HCT116 (cell line): ENCODE measurements around the gene HNRNPAB. TPM values are rescaled to one million over a fixed set of nuclear protein-coding genes. Genes with fewer than 3 reads are reported as not detected.

ENCODE experiments used
- ATAC-seq: fragments of 200-7000 bp; cut with Tn5 transposase; 2 replicates; pipeline ENCODE4 v1.9.1; 2020; ENCODE audit warnings: mild to moderate bottlenecking, moderate library complexity
- BruUV-seq: library from RNA; stranded (reverse); fragments of 400-500 nt; replicated peaks from 2 replicates; lab custom pipeline; 2021; lab: Mats Ljungman, UMichigan
- CTCF ChIA-PET: fragments of 300-600 bp; sonication (Branson Sonifier 250); formaldehyde crosslinking; loops from one replicate; lab custom pipeline; 2021; ENCODE audit warnings: antibody characterized with exemption; lab: Charles Lee
- POLR2A ChIA-PET: fragments of 300-600, 350-600 bp; sonication (Branson Sonifier 250); formaldehyde crosslinking; loops from one replicate; lab custom pipeline; 2021; ENCODE audit warnings: antibody characterized with exemption; lab: Charles Lee
- RAD21 ChIA-PET, 2 experiments: fragments of 300-600 bp; sonication (Branson Sonifier 250); formaldehyde crosslinking; loops; one replicate each; lab custom pipeline; 2023; ENCODE audit warnings: low total read pairs in 2 of 2; ENCODE audit not compliant: uncharacterized antibody in 2 of 2, unreplicated experiment in 2 of 2, low non-redundant PET in 1 of 2; lab: Charles Lee
- DNase-seq: peaks from one replicate; pipeline ENCODE4 v3.0.0-alpha.2; 2010; ENCODE audit warnings: low read depth, low spot score
- H2AFZ ChIP-seq: fragments of 200-600 bp; shearing (Covaris generic), sonication (generic); 2 replicates; pipeline ENCODE4 v1.6.1; 2017; ENCODE audit warnings: low read depth, mixed run types, mixed read lengths, antibody characterized with exemption, low read length; ENCODE audit not compliant: poor library complexity, severe bottlenecking
- H3K27ac ChIP-seq: 2 replicates; pipeline ENCODE4 v1.5.1; 2012; ENCODE audit warnings: low read depth, low read length
- H3K27me3 ChIP-seq: fragments of 200-600 bp; sonication (generic); 2 replicates; pipeline ENCODE4 v1.6.1; 2016; ENCODE audit warnings: mixed run types, low read length, mixed read lengths; ENCODE audit not compliant: insufficient read depth
- H3K36me3 ChIP-seq, 2 experiments: fragments of 200-500 bp in 1 of 2; fragments of 200-600 bp in 1 of 2; sonication (Bioruptor generic) in 1 of 2; sonication (generic) in 1 of 2; 2 replicates each; pipeline versions ENCODE4 v1.5.1 to v1.6.1; 2014 to 2016; ENCODE audit warnings: low read length in 2 of 2, inconsistent platforms in 1 of 2, mixed read lengths in 1 of 2, mixed run types in 1 of 2; ENCODE audit not compliant: insufficient read depth in 2 of 2, control insufficient read depth in 1 of 2
- H3K4me1 ChIP-seq, 2 experiments: fragments of 200-600 bp in 1 of 2; sonication (generic) in 1 of 2; 2 replicates each; pipeline versions ENCODE4 v1.5.1 to v1.6.1; 2012 to 2017; ENCODE audit warnings: low read length in 2 of 2, inconsistent platforms in 1 of 2, mild to moderate bottlenecking in 1 of 2, mixed read lengths in 1 of 2, mixed run types in 1 of 2, moderate library complexity in 1 of 2; ENCODE audit not compliant: insufficient read depth in 2 of 2, control insufficient read depth in 1 of 2
- H3K4me2 ChIP-seq: fragments of 200-600 bp; sonication (generic); 2 replicates; pipeline ENCODE4 v1.6.1; 2017; ENCODE audit warnings: mixed run types, low read length, mixed read lengths
- H3K4me3 ChIP-seq, 2 experiments: fragments of 200-600 bp in 1 of 2; sonication (generic) in 1 of 2; replicated peaks in 1 of 2; 2 replicates each; pipeline ENCODE4 v1.5.1; 2011 to 2016; ENCODE audit warnings: low read length in 2 of 2, control low read depth in 1 of 2, low read depth in 1 of 2, mild to moderate bottlenecking in 1 of 2, mixed read lengths in 1 of 2, mixed run types in 1 of 2
- H3K79me2 ChIP-seq: fragments of 200-600 bp; sonication (generic); 2 replicates; pipeline ENCODE4 v1.6.1; 2017; ENCODE audit warnings: mild to moderate bottlenecking, mixed run types, low read length, moderate library complexity, mixed read lengths; ENCODE audit not compliant: insufficient read depth
- H3K9ac ChIP-seq: fragments of 200-600 bp; sonication (generic); 2 replicates; pipeline ENCODE4 v1.6.1; 2016; ENCODE audit warnings: low read length, mixed read lengths
- H3K9me2 ChIP-seq: fragments of 200-600 bp; sonication (generic), shearing (Covaris generic); 2 replicates; pipeline ENCODE4 v1.6.1; 2017; ENCODE audit warnings: mixed run types, mild to moderate bottlenecking, moderate library complexity; ENCODE audit not compliant: insufficient read depth
- H3K9me3 ChIP-seq, 2 experiments: fragments of 200-500 bp in 1 of 2; fragments of 200-600 bp in 1 of 2; sonication (Bioruptor generic) in 1 of 2; sonication (generic) in 1 of 2; 2 replicates each; pipeline ENCODE4 v1.6.1; 2014 to 2017; ENCODE audit warnings: low read length in 2 of 2, mixed read lengths in 2 of 2, inconsistent platforms in 1 of 2, low read depth in 1 of 2, mild to moderate bottlenecking in 1 of 2, mixed run types in 1 of 2, moderate library complexity in 1 of 2; ENCODE audit not compliant: control insufficient read depth in 1 of 2, insufficient read depth in 1 of 2
- H4K20me1 ChIP-seq: fragments of 200-600 bp; sonication (generic), shearing (Covaris generic); 2 replicates; pipeline ENCODE4 v1.6.1; 2017; ENCODE audit warnings: mixed run types, mild to moderate bottlenecking, moderate library complexity; ENCODE audit not compliant: insufficient read depth
- CBX3 ChIP-seq: IDR thresholded peaks from 2 replicates; pipeline ENCODE4 v1.6.1; 2012; ENCODE audit warnings: low read depth
- EZH2 ChIP-seq: fragments of 200-600 bp; sonication (generic); IDR thresholded peaks from 2 replicates; pipeline ENCODE4 v1.6.1; 2017; ENCODE audit warnings: antibody characterized with exemption, mixed run types
- EZH2phosphoT487 ChIP-seq: fragments of 200-600 bp; IDR thresholded peaks from 2 replicates; pipeline ENCODE4 v1.6.1; 2018; ENCODE audit warnings: antibody characterized with exemption, borderline replicate concordance
- FOSL1 ChIP-seq: IDR thresholded peaks from 2 replicates; pipeline ENCODE4 v1.6.1; 2012; ENCODE audit warnings: low read depth
- POLR2A ChIP-seq: IDR thresholded peaks from 2 replicates; pipeline ENCODE4 v1.7.0; 2011; ENCODE audit warnings: borderline replicate concordance; ENCODE audit not compliant: insufficient read depth, insufficient read length; ENCODE audit errors: extremely low read depth
- POLR2AphosphoS5 ChIP-seq: IDR thresholded peaks from 2 replicates; pipeline ENCODE4 v1.6.1; 2011; ENCODE audit warnings: mild to moderate bottlenecking, low read depth, low read length, moderate library complexity
- RAD21 ChIP-seq: IDR thresholded peaks from 2 replicates; pipeline ENCODE4 v1.6.1; 2012; ENCODE audit warnings: low read depth, mild to moderate bottlenecking
- SIN3A ChIP-seq: IDR thresholded peaks from 2 replicates; pipeline ENCODE4 v1.6.1; 2012; ENCODE audit warnings: low read depth
- TCF7L2 ChIP-seq: IDR thresholded peaks from 2 replicates; pipeline ENCODE4 v1.7.0; 2011; ENCODE audit warnings: borderline replicate concordance, inconsistent platforms; ENCODE audit not compliant: insufficient read depth, insufficient read length; ENCODE audit errors: extremely low read depth
- YY1 ChIP-seq: IDR thresholded peaks from 2 replicates; pipeline ENCODE4 v1.6.1; 2011; ENCODE audit warnings: low read length, low read depth, moderate library complexity, mild to moderate bottlenecking; ENCODE audit not compliant: insufficient replicate concordance; ENCODE audit errors: extremely low read depth
- ZFX ChIP-seq: fragments of 450-650 bp; IDR thresholded peaks from 2 replicates; pipeline ENCODE4 v1.6.1; 2017
- ZNF274 ChIP-seq: fragments of 200-500 bp; sonication (Bioruptor generic); IDR thresholded peaks from 2 replicates; pipeline ENCODE4 v1.6.1; 2014; ENCODE audit warnings: mild to moderate bottlenecking, low read depth, low read length, inconsistent platforms
- intact Hi-C: fragments of 100-400 bp; cut with micrococcal nuclease; formaldehyde crosslinking; loops from 2 replicates; pipeline ENCODE4 v1.10.0; 2022
- total RNA-seq: library from RNA; stranded (reverse); gene quantifications from one replicate; pipeline ENCODE4 v1.2.1, GENCODE V29; 2021; ENCODE audit not compliant: unreplicated experiment
- TF ChIP-seq, protein P1 (sequence below): IDR thresholded peaks from 2 replicates; pipeline ENCODE4 v1.6.1; 2012
- TF ChIP-seq, protein P2 (sequence below): IDR thresholded peaks from 2 replicates; pipeline ENCODE4 v1.6.1; 2011; ENCODE audit warnings: mild to moderate bottlenecking, low read length, moderate library complexity; ENCODE audit not compliant: insufficient replicate concordance; ENCODE audit errors: extremely low read depth
- TF ChIP-seq, protein P3 (sequence below): IDR thresholded peaks from 2 replicates; pipeline ENCODE4 v1.6.1; 2012

The HNRNPAB gene
- total RNA-seq, 1 experiment from 2014 or later, result 273 TPM

DNA sequence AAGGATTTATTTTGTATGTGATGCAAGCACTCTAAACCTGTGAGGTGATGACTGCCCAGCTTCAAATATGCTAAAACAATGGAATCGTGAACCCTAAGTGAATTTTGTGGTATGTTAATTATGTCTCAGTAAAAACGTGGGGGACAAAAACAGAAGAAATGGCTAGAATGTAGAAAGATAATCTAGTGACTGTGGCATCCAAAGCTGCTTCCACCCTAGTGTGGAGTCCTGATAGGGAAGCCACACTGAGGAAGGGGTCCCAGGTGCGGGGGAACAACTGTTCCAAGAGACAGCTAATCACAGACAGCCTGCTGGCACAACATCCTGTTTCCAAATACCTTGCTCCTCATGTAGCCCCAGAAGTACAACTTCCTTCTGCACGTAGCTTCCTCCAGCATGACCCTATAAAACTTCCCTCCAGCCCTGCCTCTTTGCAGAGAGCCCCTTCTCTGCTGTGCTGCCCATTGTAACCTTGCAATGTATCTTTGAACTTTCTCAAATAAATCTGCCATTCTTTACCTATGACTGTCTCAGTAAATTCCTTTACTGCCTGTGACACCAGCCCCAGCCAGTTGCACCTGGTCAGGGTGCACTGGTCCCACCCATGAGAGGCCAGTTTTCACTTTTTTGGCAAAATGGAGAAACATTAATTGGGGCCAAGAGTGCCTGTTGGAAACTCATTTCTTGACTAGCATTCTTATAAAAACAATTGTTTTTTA, 22.0 kb upstream of the HNRNPAB start:
- H3K27ac ChIP-seq, result no peak overlapping the region
- no peak overlapping the region for H3K4me3 ChIP-seq
- POLR2A ChIA-PET, result no interaction called here
- CTCF ChIA-PET, result no interaction called here
- no peaks in the 10 kb centered on the region for H3K36me3 ChIP-seq
- no TSS peak for BruUV-seq
- RAD21 ChIA-PET, result no interaction called here
- DNase-seq, result no peak
- no peaks in the 10 kb centered on the region for H3K27me3 ChIP-seq
- no peaks in the 10 kb centered on the region for H4K20me1 ChIP-seq
- no peaks in the 10 kb centered on the region for H3K9me3 ChIP-seq
- TF ChIP-seq RAD21, result no peak
- no peak for TF ChIP-seq POLR2AphosphoS5
- no peak for TF ChIP-seq ZFX
- H3K9ac ChIP-seq, result no peak overlapping the region
- no peak overlapping the region for H3K4me2 ChIP-seq
- no peaks in the 10 kb centered on the region for H3K79me2 ChIP-seq
- H3K4me1 ChIP-seq, result no peaks in the 10 kb centered on the region
- H3K9me2 ChIP-seq, result no peaks in the 10 kb centered on the region
- no peak for ATAC-seq
- H2AFZ ChIP-seq, result no peak overlapping the region
- intact Hi-C loops, result no loop called here

DNA sequence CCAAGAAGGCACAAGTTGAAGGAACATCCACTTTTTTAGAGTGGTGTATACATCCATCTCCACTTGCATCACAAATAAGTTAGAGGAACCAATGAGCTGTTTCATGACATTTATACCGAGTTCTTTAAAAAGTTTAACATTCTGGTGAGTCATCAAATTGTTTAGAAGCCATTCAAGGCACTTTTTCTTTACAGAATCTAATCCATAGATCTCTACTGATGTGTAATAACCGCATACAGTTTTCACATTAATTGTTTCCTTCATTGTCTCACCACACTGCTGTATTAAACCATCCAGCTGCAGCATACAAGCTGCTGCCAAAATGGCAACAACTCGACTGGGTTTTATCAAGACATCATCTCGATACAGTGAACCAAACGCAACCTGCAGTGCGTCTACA, 17.9 kb upstream of the HNRNPAB start:
- no peak overlapping the region for H2AFZ ChIP-seq
- no peaks in the 10 kb centered on the region for H3K36me3 ChIP-seq
- no peaks in the 10 kb centered on the region for H3K79me2 ChIP-seq
- no peak overlapping the region for H3K9ac ChIP-seq
- TF ChIP-seq, protein P1, sequence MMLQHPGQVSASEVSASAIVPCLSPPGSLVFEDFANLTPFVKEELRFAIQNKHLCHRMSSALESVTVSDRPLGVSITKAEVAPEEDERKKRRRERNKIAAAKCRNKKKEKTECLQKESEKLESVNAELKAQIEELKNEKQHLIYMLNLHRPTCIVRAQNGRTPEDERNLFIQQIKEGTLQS, result no peak
- TF ChIP-seq, protein P2, sequence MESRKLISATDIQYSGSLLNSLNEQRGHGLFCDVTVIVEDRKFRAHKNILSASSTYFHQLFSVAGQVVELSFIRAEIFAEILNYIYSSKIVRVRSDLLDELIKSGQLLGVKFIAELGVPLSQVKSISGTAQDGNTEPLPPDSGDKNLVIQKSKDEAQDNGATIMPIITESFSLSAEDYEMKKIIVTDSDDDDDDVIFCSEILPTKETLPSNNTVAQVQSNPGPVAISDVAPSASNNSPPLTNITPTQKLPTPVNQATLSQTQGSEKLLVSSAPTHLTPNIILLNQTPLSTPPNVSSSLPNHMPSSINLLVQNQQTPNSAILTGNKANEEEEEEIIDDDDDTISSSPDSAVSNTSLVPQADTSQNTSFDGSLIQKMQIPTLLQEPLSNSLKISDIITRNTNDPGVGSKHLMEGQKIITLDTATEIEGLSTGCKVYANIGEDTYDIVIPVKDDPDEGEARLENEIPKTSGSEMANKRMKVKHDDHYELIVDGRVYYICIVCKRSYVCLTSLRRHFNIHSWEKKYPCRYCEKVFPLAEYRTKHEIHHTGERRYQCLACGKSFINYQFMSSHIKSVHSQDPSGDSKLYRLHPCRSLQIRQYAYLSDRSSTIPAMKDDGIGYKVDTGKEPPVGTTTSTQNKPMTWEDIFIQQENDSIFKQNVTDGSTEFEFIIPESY, result no peak
- TF ChIP-seq POLR2A (no peak), EZH2 (no peak), ZNF274 (no peak), YY1 (no peak), EZH2phosphoT487 (no peak), RAD21 (no peak), FOSL1 (no peak), TCF7L2 (no peak), SIN3A (no peak), CBX3 (no peak)
- TF ChIP-seq, protein P3, sequence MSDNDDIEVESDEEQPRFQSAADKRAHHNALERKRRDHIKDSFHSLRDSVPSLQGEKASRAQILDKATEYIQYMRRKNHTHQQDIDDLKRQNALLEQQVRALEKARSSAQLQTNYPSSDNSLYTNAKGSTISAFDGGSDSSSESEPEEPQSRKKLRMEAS, result no peak
- H3K9me3 ChIP-seq, result no peaks in the 10 kb centered on the region
- ChIA-PET CTCF (interaction anchor here (0.9 kb wide), 1 partner anchor 10 kb away, joined by 3 read pairs; no protein-coding TSS in a partner anchor), POLR2A (no interaction called here), RAD21 (no interaction called here)
- BruUV-seq, result no TSS peak
- no peaks in the 10 kb centered on the region for H3K4me1 ChIP-seq
- ATAC-seq (no peak), DNase-seq (no peak)
- no peaks in the 10 kb centered on the region for H3K27me3 ChIP-seq
- H3K27ac ChIP-seq, result no peak overlapping the region
- H4K20me1 ChIP-seq, result no peaks in the 10 kb centered on the region
- H3K9me2 ChIP-seq, result no peaks in the 10 kb centered on the region
- no peak overlapping the region for H3K4me3 ChIP-seq
- intact Hi-C loops, result no loop called here
- no peak overlapping the region for H3K4me2 ChIP-seq
